ENCODE data around the gene CILP2.

The CILP2 gene

DNA sequence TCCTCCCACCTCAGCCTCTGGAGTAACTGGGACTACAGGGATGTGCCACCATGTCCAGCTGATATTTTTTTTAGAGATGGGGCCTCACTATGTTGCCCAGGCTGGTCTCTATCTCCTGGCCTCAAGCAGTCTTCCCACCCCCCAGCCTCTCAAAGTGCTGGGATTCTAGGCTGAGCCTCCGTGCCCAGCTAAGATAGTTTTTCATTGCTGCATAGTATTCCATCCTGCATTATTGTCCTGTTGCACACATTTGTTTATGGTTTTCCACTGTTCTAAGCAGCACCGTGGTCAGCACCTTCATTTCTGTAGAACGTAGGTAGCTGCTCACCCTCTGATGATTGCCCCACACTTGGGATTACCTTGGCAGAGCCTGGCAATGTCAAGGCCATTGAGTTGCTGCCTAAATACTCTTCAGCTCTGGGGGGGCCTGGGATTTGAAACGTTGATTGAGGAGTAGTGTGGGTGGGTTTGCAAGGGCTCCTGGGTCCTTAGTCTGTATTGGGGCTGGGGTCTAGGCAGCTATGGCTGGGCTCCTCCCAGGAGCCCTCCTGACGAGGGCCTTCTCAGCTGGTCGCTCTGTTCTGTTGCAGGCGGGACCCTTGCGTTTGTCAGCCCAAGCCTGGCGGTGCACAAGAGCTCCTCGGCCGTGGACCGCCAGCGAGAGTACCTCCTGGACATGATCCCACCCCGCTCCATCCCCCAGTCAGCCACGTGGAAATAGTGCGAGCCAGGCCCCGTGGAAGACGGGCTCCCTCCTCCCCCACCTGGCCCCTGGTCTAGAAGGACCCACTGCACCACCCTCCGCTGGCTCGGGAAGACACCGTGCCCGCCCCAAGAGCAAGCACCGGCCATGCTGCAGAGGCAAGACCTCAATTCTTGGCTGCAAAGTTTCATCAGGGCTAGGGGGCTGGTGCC is 33.1 kb upstream of the CILP2 start:
- DNase-seq = no peak

DNA sequence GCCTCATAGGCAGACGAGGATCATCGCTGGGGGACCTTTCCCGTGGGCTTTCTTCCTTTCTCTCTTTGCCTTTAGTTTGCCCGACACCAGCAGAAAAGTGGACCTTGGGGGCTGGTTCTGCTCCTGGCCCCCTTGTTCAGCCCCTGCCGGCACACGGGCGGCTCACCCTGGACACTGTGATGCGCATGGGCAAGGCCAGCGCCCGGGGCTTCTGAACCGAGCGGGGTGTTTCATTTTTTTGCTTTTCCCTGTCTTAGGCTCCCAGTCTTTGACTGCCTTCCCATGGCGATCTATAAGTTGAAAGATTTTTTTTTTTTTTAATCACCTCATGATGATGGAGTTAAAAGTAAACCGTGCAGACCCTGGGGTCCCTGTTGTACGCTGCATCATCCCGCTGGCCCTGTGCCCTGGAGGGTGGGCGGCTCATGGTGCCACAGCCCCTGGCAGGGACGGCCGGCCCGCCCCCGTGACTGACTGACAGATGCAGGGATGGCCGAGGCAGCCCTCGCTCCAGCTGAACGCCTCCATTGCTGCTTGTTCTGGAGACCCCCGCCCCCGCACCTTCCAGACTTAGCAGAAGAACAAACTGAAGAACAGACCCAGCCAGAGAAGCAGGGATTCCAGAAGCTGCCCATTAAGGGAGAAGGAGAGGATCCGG is 32.3 kb upstream of the CILP2 start:
- no peak for DNase-seq

DNA sequence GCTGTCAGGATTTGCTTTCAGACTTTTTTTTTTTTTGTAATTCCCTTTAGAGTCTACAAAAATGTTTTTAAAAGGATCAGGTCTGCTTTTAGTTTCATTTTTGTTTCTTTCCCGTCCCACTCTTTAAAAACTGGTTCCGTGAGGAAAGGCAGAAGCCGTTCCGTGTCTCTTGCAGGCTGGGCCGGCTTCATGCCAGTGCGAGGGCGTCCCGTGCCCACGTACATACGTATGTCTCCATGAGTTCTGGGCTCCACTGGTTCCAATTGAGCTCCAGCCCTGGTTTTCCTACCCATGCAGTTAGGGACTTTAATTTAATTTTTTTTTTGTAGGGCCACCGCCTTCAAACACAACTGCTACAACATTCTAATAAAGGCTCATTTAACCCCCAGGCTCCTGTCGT is 31.5 kb upstream of the CILP2 start:
- DNase-seq = no peak

DNA sequence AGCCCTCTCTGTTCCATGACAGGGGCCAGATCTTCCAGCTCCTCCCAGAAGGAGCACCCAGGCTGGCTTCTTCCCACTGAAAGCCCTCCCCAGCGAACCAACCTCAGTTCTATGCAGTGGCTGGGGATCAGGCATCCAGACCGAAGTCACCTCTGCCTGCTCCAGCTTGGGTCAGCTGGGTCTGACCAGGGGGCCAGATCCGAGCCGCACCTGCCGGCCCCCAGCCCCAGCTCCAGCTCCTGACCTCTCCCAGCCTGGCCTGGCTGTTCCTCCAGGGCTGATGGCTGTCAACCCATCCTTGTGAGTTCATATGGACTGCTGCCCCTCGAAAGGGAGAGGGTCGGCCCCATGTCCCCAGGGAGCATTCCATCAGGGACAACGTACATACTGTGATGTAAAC is 30.7 kb upstream of the CILP2 start:
- DNase-seq = no peak

DNA sequence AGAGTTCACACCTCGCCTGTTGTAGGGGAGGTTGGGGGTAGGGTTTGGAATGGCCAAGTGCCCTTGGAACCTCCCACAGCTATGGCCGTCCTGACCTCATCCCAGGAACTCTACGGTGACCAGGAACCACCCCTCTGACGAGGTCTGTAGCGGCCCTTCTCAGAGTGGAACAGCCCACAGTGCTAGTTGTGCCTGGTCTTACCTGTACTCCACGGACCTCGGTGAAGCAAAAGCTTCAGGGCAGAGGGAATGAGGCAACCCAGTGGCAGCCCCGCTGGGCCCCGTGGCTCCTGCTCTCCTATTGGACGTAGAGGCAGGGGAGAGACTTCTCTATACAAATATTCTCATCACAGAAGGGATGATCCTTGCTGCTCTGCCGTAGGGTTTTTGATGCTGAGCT is 29.8 kb upstream of the CILP2 start:
- no peak for DNase-seq

DNA sequence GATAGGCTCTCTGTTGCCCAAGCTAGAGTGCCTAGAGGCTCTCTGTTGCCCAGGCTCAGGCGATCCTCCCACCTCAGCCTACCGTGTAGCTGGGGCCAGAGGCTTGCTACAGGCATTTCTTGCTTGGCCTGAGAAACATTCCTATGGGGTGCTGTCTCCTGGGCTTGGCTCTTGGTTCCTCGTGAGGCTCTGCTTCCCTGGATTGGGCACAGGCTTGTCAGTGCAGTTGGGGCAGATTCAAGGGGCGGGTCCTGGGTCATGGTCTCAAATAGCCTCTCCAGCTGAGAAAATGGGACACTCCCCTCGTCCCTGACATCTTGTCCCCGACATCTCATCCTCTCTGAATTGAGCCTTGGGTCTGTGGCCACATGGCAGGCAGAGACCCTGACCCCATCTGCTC is 27.6 kb upstream of the CILP2 start:
- no peak for DNase-seq

DNA sequence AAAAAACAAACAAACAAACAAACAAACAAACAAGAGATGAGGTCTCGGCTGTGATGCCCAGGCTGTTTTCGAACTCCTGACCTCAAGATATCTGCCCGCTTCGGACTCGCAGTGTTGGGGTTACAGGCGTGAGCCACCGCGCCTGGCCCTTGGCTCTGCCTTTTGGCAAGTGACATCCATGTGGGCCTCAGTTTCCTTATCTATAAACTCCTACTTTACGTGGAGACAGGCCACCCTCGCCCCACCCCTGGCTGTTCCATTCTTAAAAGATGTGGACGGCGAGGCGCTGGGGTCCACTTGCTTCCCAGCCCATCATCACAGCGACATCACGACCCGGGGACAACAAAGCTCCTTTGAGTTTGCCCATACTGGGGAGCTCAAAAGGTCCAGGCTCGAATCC is 24.4 kb upstream of the CILP2 start:
- no peak for DNase-seq

DNA sequence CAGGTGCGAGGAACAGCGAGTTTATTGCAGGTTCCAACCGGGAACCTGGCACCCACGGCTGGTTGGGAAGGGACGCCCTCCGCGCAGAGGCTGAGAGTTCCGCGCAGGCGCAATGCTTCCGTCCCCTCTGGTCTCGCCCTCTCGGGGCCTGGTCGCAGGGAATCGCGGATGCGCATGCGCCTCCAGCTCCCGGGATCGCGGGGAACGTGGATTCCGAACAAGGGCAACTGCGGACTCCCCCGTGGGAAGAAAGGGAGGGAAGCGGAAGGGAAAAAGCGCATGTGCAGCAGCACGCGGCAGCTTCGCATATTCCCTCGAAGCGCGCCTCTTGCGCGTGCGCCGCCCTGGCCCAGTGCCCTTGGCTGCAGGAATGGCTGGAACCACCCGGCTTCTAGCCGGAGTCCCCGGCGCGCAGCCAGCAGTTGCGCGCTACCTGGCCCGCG is 23.8 kb upstream of the CILP2 start:
- peak; percentile 33 for DNase-seq

DNA sequence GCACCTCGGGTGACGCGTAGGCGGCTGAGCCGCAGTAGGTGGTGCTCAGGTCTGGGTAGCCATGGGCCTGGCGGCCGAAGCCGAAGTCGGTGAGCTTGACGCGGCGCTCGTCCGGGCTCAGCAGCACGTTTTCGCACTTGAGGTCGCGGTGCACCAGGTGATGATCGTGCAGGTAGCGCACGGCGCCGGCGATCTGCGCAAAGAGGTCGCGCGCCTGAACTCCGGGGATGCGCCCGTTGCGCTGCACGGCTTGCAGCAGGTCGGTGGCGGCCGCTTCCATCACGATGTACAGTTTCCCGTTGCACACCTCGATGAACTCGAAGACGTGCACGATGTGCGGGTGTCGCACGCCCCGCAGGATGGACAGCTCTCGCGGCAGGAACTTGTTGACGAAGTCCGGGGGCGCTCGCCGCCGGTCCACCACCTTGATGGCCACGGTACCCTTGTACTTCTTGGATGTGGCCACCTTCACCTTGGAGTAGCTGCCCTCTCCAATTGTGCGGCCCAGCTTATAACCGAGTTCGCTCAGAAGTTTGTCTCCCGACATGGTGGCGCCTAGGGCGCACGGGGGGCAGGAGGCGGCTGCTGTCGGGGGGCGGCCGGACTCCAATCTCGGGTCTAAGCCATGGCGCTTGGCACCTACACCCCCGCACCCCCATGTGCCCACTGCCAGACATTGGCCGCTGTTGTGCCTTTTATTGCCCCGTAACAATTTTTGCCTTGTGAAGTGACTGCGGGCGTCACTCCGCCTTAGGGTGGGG is 23.0 kb upstream of the CILP2 start, which contains the start of gene TSSK6:
Gene TSSK6, minus strand, starts transcription at position 668 of the 761 bp plus-strand sequence. Its CDS starts 121 bp downstream, at position 547.
- no peak for DNase-seq

DNA sequence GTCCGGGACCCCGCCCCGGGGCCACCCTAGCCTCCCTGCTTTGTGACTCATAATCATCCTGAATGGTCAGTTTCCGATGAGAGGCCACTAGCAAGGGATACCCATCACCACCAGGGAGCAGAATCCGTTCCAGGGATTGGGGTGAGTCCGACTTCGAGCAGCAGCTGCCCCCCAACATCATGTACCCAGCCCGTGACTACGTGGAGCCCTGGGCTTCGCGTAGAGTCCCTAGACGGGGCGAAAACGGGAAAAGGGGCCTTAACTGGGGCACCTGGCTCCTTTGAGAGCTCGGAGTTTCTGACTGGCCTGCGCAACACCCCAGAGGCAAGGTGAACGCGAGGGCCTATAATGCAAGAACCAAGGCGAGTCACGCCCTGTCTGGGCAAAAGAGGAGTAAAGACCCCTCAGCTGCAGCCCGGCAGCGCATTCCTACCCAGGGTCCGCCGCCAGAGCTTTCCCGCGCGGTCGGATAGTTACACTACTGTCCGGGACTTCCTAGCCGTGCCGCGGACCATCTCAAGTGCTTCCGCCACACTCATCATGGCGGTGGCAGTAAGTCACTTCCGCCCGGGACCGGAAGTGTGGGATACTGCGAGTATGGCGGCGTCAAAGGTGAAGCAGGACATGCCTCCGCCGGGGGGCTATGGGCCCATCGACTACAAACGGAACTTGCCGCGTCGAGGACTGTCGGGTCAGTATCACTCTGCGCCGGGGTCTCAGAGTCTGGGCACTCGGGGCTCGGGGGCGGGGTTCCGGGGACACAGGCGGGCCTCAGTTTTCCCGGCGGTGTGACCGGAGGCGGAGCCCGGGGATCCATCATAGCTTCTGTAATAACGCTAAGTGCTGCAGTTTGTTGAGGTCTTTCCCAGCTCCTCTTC is 22.2 kb upstream of the CILP2 start, which contains the start of gene NDUFA13:
Gene NDUFA13, plus strand, starts transcription at position 584 of the 878 bp plus-strand sequence. Its CDS starts 14 bp downstream, at position 598.
- peak; percentile 91 for DNase-seq

DNA sequence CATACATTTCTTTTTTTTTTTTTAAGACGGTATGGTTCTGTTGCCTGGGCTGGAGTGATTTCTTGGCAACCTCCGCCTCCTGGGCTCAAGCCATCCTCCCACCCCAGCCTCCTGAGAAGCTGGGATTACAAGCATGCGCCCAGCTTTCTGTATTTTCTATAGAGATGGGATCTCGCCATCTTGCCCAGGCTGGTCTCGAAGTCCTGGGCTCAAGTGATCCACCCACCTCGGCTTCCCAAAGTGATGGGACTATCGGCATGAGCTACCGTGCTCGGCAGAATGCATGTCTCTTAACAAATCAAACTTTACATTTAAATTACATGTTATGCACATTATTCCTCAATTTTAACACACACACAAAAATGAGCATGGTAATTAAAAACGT is 20.8 kb upstream of the CILP2 start:
- no peak for DNase-seq

DNA sequence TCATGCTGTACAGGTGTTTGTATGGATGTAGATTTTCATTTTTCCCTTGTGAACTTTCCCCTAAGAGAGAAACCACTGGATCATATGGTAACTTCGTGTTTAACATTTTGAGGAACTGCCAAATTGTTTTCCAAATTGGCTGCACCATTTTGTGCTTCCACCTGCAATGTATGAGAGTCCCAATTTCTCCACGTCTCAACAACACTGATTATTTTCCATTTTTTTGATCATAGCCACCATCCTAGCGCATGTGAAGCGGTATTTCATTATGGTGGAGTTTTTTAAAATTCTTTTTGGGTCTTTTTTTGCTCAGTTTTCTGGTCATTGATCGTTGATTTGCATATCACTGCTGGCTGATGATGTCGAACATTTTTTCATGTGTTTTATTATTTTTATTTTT is 17.1 kb upstream of the CILP2 start:
- no peak for DNase-seq

DNA sequence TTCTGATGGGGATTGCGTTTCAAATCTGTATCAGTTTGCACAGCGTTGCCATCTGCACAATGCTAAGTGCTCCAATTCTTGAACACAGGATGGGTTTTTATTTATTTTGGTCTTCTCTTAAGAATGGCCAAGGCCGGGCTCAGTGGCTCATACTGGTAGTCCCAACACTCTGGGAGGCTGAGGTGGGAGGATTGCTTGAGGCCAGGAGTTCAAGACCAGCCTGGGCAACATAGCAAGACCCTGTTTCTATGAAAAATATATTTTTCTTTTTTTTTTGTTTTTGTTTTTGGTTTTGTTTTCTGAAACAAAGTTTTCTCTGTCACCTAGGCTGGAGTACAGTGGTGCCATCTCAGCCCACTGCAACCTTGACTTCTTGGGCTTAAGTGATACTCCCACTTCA is 14.9 kb upstream of the CILP2 start:
- DNase-seq = no peak

DNA sequence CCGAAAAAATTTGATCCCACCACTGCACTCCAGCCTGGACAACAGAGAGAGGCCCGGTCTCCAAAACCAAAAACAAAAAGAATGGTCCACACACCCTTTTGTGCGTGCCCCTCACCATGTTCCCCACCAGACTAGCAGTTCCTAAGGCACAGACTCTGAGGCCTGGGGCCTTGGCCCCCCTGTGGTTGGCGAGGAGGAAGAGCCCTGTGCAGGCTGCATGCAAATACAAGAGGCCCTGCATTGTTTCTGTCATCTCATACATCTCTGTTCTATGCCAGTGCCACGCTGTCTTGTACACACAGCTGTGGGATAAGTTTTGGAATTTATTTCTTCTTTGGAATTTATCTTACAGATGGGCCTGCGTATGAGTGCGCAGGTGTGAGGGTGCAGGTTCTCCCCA is 14.0 kb upstream of the CILP2 start:
- DNase-seq = no peak

DNA sequence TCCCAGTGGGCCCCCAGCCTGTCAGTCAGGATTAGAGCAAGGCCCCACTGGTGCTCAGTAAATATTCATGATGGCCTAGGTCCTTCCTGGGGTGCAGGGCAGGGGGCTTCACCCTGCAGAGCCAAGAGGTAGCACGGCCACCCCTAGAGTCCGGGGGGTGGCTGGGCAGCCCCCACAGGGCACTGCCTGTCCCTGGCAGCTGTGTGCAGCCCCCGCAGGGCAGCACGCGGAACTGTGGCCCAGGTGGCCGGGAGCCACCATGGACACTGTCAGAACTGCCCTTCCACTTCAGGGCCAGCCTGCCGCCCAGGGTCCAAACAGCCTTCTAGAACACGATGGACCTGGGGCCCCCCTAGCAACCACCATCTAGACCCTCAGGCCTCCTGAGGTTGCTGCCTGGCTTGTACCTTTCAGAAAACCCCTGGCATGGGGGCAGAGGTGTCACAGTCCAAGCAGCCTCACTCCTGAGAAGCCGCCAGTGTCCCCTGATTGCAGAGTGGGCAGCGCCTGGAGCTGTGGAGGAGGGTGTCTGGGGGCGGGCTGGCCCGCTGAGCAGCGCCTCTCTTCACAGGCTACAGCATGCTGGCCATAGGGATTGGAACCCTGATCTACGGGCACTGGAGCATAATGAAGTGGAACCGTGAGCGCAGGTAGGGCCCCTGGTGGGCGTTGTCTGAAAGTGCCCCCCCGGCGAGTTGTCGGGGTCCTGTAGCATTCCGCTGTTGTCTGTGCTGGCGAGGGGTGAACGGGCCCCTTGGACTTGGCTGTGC is 12.3 kb upstream of the CILP2 start:
- DNase-seq = no peak

DNA sequence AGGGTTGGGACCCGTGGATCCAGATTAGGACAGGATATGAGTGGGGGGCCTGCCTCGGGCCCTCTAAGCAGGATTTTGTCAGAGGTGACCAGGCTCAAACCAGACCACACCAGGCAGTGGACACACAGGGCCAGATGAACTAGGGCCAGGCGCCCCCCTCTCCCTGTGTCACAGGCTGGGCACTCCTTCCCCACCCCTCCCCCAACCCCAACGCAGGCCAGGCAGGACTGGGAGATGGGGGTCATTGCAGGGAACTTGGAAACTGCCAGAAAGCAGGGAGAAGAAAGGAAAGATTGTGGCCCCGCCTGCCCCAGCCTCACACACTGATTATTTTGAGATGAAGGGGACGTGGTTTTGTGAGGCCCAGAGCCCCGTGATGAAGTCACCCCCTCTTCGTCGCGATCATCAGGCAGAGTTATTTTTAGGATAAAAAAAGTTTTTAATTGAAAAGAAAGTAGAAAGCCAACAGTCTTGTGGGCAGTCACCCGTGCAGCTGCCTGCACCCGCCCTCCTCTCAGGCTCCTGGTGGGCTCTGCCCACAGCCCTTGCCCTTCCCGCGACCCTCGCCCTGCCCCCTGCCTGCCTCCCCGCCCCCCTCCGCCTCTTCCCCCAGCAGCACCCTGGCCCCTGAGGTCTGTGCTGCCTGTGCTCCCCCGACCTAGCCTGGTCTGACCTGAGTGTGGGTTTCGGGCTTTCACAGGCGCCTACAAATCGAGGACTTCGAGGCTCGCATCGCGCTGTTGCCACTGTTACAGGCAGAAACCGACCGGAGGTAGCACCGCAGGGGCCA is 11.3 kb upstream of the CILP2 start:
- no peak for DNase-seq

DNA sequence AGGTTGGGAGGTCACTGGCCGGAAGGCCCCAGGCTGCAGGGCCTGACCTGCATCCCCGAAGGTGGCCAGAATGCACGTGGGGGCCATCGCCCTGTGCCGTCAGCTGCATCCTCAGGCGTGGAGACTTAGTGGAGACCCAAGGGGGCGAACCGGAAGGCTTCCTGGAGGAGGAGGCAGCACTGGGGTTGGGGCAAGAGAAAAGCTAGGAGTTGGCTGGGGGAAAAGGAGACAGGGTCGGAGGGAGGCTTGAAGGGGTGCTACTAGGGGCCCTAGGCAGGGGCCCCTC is 10.8 kb upstream of the CILP2 start:
- no peak for DNase-seq

DNA sequence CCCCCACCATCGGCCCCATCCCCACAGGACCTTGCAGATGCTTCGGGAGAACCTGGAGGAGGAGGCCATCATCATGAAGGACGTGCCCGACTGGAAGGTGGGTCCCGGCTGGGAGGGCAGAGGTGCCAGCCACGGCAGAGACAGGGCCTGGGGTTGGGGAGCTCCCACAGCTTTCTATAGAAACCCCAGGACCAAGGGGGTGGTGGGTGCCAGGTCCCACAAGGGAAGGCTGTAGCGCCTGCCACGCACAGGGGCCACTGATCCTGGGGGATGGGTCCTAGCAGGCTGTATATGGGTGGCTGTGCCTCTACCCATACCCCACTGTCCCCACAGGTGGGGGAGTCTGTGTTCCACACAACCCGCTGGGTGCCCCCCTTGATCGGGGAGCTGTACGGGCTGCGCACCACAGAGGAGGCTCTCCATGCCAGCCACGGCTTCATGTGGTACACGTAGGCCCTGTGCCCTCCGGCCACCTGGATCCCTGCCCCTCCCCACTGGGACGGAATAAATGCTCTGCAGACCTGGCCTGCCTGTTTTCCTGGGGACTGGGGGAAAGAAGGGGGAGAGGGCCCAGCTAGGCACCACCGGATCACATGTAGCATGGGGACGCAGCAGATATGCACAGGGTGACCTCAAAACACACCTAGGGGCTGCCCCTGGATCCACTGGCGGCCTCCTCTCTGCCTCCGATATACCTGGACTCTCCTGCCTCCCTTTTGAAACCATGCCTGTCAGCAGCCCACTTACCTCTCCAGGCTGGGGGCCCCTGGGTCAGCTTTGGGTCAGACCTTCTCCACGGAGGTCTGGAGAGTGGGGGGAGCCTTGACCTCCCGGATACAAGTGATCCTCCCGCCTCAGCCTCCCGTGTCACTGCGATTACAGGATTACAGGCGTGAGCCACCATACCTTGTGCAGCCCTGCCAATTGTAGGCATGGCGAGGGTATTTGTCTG is 10.1 kb upstream of the CILP2 start:
- DNase-seq = no peak

DNA sequence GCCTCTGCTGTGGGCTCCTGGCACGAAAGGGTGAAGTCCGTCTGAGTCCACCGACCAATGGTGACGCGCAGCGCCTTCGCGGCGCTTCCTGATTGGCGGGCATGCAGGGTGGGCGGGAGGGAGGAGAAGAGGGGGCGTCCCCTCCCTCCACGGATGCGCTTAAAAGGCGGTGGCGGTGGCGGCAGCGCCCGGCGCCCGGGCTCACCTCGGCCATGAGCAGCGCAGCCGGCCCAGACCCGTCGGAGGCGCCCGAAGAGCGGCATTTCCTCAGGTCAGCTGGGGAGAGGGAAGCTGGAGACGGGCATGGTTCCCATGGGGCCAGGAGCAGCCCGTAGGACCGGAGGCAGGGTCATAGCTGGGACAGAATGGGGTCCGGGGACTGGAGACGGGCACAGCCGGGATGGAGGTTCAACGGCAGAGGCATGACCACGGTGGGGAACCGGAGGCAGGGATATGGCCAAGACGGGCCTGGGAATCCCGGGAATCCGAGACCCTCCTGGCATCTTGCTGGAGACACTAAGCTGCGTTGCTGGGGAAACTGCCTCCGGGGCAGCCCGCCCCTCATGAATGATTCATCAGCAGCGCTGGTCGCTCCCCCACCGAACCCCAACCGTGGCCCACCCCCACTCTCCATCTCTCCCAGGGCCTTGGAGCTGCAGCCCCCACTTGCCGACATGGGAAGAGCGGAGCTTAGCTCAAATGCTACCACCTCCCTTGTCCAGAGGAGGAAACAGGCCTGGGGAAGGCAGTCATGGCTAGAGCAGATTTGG is 9.2 kb upstream of the CILP2 start, which contains the start of gene YJEFN3:
Gene YJEFN3, plus strand, starts transcription at position 191 of the 770 bp plus-strand sequence. Its CDS starts 22 bp downstream, at position 213.
- no peak for DNase-seq

All from CD4-positive, alpha-beta T cell treated with Interleukin-15 for 1 hour (primary cell).